Lung (tissue), 12 donors: ENCODE data around the gene STARD7. TPM values are rescaled to one million over a fixed set of nuclear protein-coding genes. Genes with fewer than 3 reads are reported as not detected.

ENCODE experiments used
- ATAC-seq: fragments of 200-7000 bp; cut with Tn5 transposase; one replicate; pipeline ENCODE4 v1.9.1; 2020; ENCODE audit warnings: moderate number of reproducible peaks; ENCODE audit not compliant: insufficient read depth, low FRiP score
- DNase-seq, 3 donors: peaks; one replicate each; pipeline ENCODE4 v3.0.0-alpha.2; 2013 to 2017
- H3K27ac ChIP-seq, 2 donors: one replicate each; pipeline ENCODE4 v1.5.1; 2013; ENCODE audit warnings: mild to moderate bottlenecking in 2 of 2, moderate library complexity in 2 of 2, control low read depth in 1 of 2, inconsistent platforms in 1 of 2, low read depth in 1 of 2, low read length in 1 of 2
- H3K27me3 ChIP-seq, 3 donors: one replicate each; pipeline ENCODE4 v1.5.1; 2013; ENCODE audit warnings: low read length in 2 of 3; ENCODE audit not compliant: control insufficient read depth in 3 of 3, insufficient read depth in 3 of 3
- H3K36me3 ChIP-seq, 4 donors: one replicate each; pipeline ENCODE4 v1.5.1; 2013; ENCODE audit warnings: low read length in 4 of 4, mild to moderate bottlenecking in 1 of 4, moderate library complexity in 1 of 4; ENCODE audit not compliant: control insufficient read depth in 4 of 4, insufficient read depth in 4 of 4
- H3K4me1 ChIP-seq, 5 donors: one replicate each; pipeline ENCODE4 v1.5.1; 2013; ENCODE audit warnings: low read length in 5 of 5, mild to moderate bottlenecking in 2 of 5, moderate library complexity in 1 of 5; ENCODE audit not compliant: control insufficient read depth in 5 of 5, insufficient read depth in 5 of 5
- H3K4me3 ChIP-seq: one replicate; pipeline ENCODE4 v1.5.1; 2013; ENCODE audit warnings: mild to moderate bottlenecking, control low read depth, moderate library complexity
- H3K9ac ChIP-seq, 2 donors: one replicate each; pipeline ENCODE4 v1.5.1; 2013; ENCODE audit warnings: low read length in 2 of 2, control low read depth in 1 of 2; ENCODE audit not compliant: insufficient read depth in 1 of 2
- H3K9me3 ChIP-seq, 4 donors: one replicate each; pipeline ENCODE4 v1.5.1; 2013; ENCODE audit warnings: low read length in 3 of 4, mild to moderate bottlenecking in 1 of 4, moderate library complexity in 1 of 4; ENCODE audit not compliant: control insufficient read depth in 4 of 4, insufficient read depth in 3 of 4
- CTCF ChIP-seq: IDR thresholded peaks from 2 replicates; pipeline ENCODE4 v1.5.1; 2012; ENCODE audit warnings: mild to moderate bottlenecking; ENCODE audit errors: control extremely low read depth, extremely low read depth
- WGBS, 2 donors: extraction: QIAGEN DNeasy Blood & Tissue Kit; methylation state at CpG; one replicate each; pipeline ENCODE4 v1.1.7; 2013; 5-methylcytosine and 5-hydroxymethylcytosine counted together
- polyA plus RNA-seq, 2 donors: library from polyadenylated mRNA; stranded (reverse); fragments of 200-250 nt; gene quantifications; one replicate each; pipeline ENCODE4 v1.2.1, GENCODE V29; 2013
- total RNA-seq, 2 donors: library from RNA; depleted of rRNA in 1 of 2; stranded (reverse); fragments of >200 nt in 1 of 2; gene quantifications; one replicate each; pipeline ENCODE4 v1.2.1, GENCODE V29; 2014 to 2021
- donor health status: control.
- donor health status: control.
- donor health status: Bipolar disorder and iron deficiency.
- donor health status: healthy.
- donor health status: DM: yes; HTN: yes; CAD: no.

Gene STARD7
- total and polyA plus RNA-seq, 4 donors = 52.2 to 141 (median 92.9) TPM

- no peak overlapping the region for H3K9ac ChIP-seq
- 23 to 49% methylated on average over 11 of the region's 11 CpGs for WGBS, 2 donors
- H3K27ac ChIP-seq = peak overlapping the region in 1 of 2 donors; percentile 81
- H3K4me1 ChIP-seq = peaks cover 5 to 13% (median 12%) of the 10 kb centered on the region in 5 donors
- no peak for TF ChIP-seq CTCF
- no peaks in the 10 kb centered on the region for H3K9me3 ChIP-seq
- H3K4me3 ChIP-seq = no peak overlapping the region
- ATAC-seq = no peak
- H3K36me3 ChIP-seq = peaks cover 0 to 46% (median 24%) of the 10 kb centered on the region in 4 donors
- peak in 1 of 3 donors; percentile 20 for DNase-seq
- no peaks in the 10 kb centered on the region for H3K27me3 ChIP-seq
These were observed 45.9 kb upstream of the STARD7 start for GRCh38 chr2:96254571-96254970.

- H3K9me3 ChIP-seq = no peaks in the 10 kb centered on the region
- no peak overlapping the region for H3K27ac ChIP-seq
- no peak for DNase-seq
- H3K36me3 ChIP-seq = peaks cover 0 to 42% (median 22%) of the 10 kb centered on the region in 4 donors
- 92 to 93% methylated on average over 7 of the region's 7 CpGs for WGBS, 2 donors
- H3K27me3 ChIP-seq = no peaks in the 10 kb centered on the region
- no peak for ATAC-seq
- H3K9ac ChIP-seq = no peak overlapping the region
- H3K4me3 ChIP-seq = no peak overlapping the region
- H3K4me1 ChIP-seq = peaks cover under 1 to 12% (median 5%) of the 10 kb centered on the region in 5 donors
- no peak for TF ChIP-seq CTCF
These were observed 44.4 kb upstream of the STARD7 start for GRCh38 chr2:96253006-96253405.

DNA sequence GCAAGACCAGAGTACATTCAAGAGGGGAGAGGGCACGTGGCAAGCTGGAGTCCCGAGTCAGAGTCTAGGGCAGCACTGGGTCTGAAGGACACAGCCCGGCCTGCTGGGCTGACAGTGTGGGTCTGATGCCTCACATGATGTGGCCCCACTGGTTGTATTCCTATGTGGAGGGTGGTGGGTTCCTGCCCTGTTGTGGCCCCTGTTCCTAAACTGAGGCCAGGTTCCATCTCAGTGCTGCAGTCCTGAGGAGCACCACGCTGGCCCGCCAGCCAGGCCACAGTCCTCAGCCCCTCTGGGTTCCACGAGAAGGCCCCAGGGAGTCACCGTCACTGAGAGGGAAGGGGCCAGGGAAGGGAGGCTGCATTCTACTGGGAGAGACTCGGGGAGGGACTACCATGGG is 43.9 kb upstream of the STARD7 start:
- H3K27me3 ChIP-seq = no peaks in the 10 kb centered on the region
- H3K36me3 ChIP-seq = peaks cover 0 to 42% (median 21%) of the 10 kb centered on the region in 4 donors
- no peak for TF ChIP-seq CTCF
- peaks cover 0 to 12% (median 5%) of the 10 kb centered on the region in 5 donors for H3K4me1 ChIP-seq
- ATAC-seq (no peak), DNase-seq (no peak)
- no peak overlapping the region for H3K4me3 ChIP-seq
- H3K9ac ChIP-seq = no peak overlapping the region
- H3K9me3 ChIP-seq = no peaks in the 10 kb centered on the region
- peak overlapping the region in 1 of 2 donors; percentile 47 for H3K27ac ChIP-seq
- 94 to 98% methylated on average over 8 of the region's 8 CpGs for WGBS, 2 donors
